Measurements from ENCODE around the gene RNF222.
A peak's percentile ranks its signal among the peaks of the same experiment; 100 is the strongest.
"Not testable (repeated sequence)": the region's sequence is repeated elsewhere in the genome, so short reads cannot be mapped to it uniquely, and the experiment has no call there.

The RNF222 gene

DNA sequence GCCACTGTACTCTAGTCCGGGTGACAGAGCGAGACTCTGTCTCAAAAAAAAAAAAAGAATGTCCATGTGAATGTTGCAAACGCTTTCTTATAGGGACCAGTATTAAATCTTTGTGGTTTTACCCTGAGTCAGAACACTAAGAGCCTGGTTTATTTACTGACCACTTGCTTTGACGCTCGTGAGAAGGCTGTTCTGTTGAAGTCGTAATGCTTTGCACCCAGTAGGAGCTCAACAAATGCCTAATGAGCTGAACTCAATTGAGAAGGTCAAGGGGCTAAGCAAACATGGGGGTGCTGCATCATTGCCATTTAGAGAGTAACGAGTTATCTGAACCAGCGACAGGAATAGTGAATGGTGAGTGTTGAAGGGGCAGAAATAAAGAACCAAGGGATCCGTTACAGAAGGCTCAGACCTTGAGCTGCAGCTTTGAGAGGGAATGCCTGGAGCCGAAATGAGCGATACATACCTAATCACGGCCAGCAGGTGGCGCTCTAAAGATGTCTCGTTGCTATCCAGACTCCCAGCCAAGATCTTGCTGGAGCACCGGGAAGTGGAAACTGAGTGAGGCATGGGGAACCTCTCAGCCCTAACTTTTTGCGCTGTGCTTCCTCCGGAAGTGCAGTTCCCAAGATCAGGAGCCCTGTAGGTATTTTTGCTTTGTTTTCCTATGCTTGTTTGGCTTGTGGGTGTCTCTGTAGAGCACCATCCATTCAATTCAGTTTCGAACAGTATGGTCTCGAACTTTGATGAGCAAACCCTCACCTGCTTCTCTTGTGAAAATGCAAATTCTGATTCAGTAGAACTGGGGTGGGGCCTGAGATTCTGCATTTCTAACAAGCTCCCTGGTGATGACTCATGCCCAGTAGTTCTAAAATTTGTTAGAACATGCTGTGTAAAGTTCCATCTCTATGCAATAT is 12.6 kb upstream of the RNF222 start:
- DNase-seq, result peak; percentile 70 to 84

DNA sequence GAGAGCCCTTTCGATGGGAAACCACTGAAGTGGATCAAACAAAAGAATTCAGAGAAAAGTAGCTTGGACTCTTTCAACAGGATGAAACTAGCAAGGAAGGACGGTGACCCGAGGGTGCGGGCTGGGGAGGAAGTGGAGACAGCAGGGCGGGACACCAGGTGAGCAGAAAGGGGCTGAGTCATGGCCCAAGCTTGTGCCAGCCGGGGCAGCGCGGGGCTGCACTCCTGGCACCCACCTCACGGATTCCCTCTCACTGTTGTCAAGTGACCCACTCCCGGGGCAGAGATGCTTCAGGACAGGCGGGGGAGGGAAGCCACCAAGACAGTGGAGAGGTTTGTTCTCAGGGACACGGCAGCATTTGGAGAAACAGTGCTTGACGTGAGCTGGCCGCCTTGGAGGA is 10.7 kb upstream of the RNF222 start:
- DNase-seq, result no peak

DNA sequence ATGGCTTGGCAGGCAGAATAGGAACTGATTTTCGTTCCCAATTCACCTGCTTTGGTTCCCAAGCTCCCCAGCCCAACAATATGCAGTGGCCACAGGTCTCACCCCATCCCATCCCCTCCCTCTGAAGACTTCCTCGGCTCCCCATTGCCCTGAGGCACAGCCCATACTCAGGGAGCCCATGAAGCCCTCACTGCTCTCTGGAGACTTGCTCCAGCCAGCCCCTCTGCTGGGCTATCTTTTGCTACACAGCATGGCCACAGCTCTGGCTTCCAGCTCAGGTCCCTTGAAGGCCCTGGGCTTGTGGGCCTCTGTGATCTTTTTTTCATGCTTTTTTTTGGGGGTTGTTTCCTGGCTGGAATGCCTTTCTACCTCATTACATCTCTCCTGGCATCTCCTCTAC is 8.5 kb upstream of the RNF222 start:
- no peak for DNase-seq

DNA sequence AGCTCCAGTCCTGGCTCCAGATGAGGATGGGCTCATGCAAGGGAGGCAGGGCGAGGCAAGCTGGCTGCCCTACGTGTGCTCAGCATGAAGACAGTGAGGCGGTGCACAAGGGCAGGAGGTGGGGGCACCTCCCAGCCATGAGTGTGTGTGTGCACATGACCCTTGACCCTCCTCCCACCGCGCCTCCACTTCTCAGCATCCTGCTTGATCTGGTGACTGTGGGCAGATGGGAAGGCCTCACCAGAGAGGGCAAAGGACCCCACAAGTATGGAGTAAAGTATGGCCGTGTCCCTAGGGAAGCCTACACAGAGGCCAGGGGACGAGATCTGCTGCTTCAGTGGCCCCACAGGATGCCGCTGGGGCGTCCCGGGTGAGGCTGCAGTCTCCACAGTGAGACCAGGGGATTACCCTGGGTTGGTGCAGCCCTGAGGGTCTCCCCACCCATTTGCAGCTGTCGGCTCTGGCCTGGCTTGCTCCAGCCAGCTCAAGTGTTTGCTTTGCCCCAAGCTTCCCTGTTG is 7.9 kb upstream of the RNF222 start:
- no peak for DNase-seq

DNA sequence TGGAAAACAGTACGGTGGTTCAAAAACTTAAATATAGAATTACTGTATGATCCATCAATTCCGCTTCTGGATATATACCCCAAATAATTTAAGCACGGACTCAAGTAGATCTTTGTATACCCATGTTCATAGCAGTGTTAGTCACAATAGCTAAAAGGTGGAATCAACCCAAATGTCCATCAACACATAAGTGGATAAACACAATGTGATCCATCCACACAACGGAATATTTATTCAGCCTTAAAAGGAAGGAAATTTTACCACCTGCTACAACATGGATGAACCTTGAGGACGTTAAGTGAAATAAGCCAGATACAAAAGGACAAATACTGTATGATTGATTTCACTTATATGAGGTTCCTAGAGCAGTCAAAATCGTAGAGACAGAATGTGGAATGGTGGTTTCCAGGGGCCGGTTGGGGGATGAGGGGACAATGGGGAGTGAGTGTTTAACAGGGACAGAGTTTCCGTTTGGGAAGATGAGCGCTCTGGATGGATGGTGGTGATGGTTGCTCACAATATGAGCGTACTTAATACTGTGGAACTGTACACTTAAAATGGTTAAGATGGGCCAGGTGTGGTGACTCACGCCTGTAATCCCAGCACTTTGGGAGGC is 5.4 kb upstream of the RNF222 start:
- DNase-seq, result no peak

DNA sequence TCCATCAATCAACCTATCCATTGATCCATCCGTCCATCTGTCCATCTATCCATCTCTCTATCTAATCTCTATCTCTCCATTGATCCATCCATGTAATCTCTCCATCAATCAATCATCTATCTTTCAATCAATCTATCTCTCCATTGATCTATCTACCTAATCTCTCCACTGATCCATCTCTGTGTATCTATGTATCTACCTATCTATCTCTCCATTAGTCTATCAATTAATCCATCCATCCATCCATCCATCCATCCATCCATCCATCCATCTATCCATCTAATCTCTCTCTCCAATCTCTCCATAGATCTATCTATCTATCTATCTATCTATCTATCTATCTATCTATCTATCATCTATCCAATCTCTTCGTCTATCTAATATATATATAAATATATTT is 3.5 kb upstream of the RNF222 start:
- no peak for DNase-seq

DNA sequence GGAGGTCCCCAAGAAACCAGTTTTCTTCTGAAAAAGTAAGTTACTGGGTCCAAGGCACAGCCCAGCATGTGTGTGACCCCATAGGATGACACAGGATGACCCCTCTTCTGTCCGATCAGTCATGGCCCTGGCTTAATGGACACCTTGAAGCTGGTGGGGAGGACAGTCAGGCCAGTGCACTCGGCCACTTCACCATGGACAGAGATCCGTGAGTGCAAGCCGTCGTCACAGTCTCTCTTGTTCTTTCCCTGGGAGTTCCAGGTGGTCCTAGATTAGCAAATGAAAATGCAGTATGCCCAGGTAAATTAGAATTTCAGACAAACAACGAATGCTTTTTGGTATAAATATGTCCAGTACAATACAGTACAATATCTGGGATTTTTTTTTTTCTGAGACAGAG is 1.4 kb upstream of the RNF222 start:
- DNase-seq, result no peak

DNA sequence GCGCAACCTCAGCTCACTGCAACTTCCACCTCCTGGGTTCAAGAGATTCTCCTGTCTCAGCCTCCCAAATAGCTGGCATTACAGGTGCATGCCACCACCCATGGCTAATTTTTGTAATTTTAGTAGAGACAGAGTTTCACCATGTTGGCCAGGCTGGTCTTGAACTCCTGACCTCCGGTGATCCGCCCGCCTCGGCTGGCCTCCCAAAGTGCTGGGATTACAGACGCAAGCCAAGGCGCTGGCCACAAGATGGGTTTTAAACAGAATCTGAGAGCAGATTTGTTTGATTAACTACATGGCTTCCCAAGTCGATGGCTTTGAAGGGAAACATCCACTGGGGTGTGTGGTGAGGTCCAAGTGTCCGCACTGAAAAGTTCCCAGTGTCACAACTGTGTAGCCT is 3.1 kb downstream of the RNF222 start:
- not testable (repeated sequence) for DNase-seq

DNA sequence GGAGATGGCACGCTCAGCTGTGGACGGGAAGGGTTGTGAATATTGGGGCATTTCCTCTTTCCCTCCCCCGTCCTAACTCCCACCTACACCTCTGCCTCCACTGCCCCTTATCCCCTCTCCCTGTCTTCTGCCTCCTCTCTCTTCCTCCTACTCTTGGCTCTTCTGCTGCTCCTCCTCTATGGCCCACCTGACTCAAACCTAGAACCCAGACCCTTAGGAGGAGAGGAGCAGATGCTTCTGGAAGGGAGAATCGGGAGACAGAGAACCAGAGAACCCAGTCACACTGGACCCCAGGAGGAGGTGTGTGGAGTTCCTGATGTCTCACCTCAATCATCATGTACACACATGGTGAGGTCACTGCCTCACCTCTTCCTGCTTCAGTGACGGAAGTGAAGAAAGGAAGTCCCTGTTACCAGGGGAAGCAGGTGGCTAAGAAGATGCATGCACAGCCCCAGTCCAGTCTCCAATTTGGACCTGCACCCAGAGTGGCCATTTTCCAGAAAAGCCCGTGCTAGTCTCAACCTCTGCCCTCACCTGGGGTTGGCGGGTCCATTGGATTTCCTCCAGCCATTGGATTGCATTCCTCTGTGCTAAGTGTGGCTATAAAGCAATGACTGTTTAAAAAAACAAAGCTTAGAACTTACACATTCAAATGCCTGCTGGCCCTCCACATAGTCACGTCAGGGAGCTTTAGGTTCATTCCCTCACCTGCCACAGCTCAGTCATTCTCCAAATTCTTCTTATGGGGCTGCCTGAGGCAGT is 4.0 kb downstream of the RNF222 start:
- DNase-seq, result no peak

DNA sequence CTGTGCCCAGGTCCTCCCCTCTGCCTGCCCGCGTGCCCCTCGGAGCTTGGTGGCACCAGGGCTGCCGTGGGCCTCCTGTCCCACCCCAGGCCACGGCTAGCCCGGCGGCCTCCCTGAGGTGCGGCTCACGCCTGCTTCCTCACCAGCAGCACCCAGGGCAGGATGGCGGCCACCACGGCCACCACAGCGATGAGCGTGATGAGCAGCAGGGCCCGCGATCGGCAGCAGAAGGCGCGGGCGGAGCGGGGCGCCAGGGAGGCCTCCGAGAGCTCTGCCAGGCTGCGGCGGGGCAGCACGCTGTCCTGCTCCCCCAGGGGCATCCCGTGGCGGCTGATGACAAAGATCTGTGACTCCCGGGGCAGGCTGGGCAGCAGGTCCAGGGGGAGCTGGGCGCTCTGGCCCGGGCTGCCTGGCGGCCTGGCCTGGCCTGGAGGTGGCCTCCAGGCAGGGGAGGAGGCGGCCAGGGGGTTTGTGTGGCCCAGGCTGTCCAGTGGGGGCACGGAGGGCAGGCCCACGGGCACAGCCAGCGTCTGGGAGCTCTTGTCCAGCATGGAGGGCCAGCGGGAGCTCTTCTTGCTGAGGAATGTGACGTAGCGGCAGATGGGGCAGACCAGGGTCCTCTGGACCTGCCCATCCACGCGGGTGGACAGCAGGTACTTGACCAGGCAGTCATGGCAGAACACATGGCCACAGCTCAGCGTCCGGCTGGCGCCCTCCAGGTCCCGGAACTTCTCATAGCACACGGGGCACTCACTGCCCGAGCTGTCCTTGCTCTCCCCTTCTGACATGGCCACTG is 4.8 kb downstream of the RNF222 start:
- no peak for DNase-seq

DNA sequence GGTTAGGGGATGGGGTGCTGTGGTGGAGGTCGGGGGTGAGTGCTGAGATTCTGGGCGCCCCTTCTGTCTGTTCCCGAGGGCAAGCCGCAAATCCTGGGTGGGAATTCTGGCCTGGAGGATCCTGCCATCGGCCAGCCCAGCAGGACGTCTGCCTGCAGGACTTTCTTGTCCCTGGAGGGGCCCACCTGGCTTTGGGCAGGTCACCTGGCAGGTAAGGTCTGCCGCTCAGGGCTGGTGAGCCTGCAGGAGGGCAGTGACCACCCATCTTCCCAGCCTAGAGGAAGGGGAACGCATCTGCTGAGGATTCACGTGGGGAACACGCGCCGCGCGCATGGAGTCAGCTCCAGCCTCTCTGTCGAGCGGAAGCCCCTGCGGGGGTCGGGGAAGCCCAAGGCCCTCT is 5.4 kb downstream of the RNF222 start:
- DNase-seq, result no peak

DNA sequence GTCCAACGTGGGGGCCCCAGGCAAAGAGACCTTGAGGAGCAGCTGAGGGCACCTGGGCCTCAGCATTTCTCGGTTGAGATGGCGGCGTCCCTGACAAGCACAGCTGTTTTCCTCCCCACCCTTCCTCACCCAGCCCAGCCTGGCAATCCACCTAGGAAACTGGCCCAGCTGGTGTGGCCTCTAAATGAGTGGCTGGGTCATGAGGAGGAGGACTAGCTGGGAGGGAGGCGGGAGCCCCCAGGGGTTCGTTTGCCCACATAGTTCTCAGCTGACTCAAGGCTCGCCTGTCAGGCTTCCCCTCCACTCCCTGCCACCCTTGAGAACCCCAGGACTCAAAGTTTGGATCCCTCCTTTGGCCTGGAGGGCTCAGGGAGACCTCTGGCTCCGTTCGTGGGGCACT is 5.9 kb downstream of the RNF222 start:
- no peak for DNase-seq

DNA sequence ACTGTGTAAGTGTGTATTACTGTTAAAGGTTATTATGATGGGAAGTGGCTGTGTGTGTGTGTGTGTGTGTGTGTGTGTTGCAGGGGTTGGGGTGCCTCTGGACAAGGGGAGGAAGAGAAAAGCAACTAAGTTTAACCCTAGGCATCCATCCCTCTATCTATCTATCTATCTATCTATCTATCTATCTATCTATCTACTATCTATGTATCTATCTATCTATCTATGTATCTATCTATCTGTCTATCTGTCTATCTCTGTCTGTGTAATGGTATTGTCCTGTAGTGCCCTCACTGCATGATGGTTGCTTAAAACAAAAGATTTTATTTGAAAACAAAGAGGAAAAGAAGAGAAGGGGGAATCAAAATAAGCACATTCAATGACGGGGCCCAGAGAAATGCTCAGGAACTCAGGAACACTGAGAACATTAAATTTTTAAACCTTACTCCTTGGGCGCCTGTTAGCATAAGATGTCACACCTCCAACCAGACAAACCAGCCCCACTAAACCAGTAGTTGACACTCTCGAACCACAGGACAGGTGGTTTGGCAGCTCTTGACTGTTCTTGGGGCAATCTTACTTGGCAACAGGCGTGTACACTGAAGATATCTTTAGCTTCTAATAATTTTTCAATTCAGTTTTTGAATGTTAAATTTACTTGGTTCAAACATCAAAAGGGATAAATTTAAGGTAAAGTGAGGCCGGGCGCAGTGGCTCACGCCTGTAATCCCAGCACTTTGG is 9.5 kb downstream of the RNF222 start:
- DNase-seq, result no peak

DNA sequence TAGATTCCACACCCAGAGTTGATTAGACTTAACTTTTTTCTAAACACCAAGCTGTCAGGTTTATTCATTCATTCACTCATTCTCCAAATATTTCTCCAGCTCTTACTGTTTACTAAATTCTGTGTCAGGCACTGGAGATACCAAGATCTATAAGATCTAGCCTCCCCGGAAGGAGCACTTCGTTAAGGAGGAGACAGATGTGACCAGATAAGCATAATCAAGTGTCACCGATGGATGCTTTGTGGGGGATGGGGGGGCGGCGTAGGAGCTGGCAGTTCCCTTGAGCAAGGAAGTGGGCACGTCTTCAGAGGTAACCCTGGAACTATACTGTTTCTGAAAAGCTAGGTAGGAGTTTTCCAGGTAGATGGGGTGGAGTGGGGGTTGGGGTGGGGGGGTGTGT is 10.8 kb downstream of the RNF222 start:
- DNase-seq, result no peak

DNA sequence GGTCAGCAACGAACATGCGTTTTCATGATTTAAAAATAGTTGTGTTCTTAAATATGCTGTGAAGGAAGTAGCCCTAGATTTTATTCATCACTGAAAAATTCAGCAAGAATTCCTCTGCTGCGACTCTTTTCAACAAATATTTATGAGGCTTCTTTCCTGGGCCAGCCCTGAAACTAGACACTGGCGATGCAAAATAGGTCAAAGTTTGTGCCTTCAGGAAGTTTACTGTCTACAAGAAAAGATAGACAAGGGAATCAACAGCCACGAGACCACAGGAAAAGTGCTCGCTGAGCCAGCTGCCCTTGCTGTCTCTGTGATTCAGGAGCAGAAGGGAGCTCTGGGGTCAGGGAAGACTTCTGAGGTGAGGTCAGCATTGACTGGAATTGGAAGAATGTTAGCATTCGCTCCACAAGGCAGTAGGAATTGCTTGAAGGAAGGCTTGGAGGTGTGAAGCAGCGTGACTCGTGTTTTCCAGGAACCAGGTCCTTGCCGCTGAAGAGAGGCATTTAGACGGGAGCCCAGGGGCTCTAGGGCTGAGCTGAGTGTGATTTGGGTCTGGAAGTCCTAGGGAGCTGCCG is 12.7 kb downstream of the RNF222 start:
- DNase-seq, result no peak

DNA sequence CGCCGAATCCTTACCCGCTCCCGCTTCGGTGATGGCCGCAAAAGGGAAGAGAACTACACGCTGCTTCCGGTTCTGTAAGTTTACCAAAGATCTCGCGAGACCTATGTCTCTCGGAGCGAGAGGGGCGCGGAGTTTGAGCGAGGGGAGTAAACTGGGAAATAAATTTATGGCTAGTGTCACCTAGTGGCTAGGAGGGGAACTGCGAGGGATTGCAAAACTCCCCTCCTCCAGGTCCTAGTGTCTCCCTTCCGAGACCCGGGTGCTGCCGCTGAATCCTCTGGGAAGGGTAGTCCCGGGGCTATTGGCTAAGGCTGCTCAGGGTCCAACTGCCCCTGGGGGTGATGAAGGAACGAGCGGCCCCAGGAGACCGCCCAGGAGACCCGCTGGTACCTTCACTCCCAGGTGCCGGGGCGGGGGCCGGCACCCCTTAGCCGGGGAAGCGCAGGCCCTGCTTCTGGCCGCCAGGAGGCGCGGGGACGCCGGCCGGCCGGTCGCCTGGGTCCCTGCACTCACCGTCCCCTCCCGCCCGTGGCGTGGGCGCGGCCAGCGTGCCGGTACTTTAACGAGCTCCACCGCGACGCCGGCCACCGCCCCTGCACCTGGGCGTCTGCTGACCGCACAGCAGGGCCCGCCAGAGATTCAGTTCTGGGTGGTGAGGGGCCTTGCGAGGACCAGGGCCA is 14.3 kb downstream of the RNF222 start, which contains the start of gene RPL26:
Gene RPL26, minus strand, starts transcription at position 51 of the 680 bp plus-strand sequence. CDS start 883 bp downstream, outside the sequence.
- peak; percentile 96 to 97 for DNase-seq

DNA sequence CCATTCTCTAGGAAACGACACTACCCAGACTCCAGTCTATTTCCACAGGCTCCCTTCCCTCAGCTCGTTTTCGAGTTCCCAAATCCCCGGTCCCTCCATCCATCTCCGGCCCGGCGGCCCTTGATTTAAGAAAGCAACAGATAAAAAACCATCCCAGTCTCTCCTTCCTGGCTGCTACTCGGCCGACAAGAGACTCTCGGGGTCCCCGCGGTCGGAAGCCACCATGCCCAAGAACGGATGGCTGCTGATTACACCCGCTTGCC is 14.8 kb downstream of the RNF222 start:
- DNase-seq, result no peak

DNA sequence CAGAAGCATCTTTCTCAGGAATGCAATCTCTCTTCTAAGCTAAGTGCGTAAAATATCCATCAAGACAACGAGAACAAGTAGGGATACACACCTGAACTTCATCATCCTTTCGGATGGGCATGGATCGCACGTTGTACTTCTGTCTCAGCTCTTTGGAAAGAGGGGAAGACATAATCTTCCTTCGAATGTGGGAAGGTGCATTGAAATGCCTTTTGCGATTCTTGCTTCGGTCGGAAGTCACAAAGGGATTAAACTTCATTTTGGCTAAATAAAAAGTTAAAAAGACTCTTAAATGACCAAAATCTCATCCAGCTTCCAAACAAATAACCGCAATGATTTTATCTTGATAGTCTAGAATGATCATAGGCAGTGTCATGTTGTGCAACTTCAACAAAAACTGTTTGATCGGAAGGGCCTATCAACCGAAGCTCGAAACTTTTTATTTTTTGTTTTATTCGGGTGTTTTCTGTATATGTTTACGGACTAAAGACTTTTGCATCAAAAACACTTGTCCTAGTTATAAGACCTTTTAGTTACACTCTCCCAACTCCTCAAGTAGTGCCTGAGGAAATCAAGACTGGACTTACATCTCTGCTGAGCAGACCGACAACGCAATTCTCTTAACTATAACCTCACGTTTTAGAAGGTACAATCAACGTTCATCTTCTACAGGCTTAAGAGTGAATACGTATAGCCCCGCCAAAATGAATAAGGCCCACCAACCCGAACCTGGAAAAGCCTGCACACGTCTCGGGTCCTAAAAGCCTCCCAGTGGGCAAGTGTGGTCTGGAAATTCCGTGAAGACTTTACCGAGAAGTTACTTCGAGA is 15.4 kb downstream of the RNF222 start:
- no peak for DNase-seq

DNA sequence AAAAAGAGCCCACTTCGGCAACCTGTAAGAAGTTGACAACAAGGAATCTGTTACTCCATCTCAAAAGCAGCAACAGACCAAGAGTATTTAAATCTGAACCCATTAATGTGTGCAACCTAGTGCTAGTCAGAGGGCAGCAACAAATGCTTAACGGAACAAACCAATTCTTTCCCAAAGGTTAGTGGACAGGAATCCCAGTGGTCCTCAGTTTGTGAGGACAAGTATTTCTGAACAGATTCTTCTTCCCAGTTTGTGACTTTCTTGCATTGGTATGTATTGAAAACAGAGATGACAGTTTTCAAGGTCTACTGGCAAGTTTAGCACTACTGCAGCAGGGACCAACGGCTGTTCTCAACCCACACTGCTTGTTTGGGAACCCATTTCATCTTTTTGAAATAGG is 17.6 kb downstream of the RNF222 start:
- DNase-seq, result no peak

DNA sequence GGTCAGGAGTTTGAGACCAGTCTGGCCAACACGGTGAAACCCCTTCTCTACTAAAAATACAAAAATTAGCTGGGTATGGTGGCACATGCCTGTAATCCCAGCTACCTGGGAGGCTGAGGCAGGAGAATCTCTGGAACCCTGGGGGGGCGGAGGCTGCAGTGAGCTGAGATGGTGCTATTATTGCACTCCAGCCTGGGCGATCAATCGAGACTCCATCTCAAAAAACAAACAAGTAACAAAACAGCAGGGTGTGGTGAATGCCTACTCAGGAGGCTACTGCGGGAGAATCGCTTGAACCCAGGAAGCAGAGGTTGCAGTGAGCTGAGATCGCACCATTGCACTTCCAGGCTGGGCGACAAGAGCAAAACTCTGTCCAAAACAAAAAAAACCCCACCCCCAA is 19.5 kb downstream of the RNF222 start:
- DNase-seq, result not testable (repeated sequence)

Measured in NCI-H526 (cell line).